HuH-7 (cell line): Measurements from ENCODE around the gene PRL.

Source experiments
- DNase-seq: peaks from one replicate; pipeline ENCODE4 v3.0.0; 2011; ENCODE audit warnings: low spot score

Gene PRL

GRCh38 chr6:22294301-22294700, 2.5 kb downstream of the PRL start:
- no peak for DNase-seq

DNA sequence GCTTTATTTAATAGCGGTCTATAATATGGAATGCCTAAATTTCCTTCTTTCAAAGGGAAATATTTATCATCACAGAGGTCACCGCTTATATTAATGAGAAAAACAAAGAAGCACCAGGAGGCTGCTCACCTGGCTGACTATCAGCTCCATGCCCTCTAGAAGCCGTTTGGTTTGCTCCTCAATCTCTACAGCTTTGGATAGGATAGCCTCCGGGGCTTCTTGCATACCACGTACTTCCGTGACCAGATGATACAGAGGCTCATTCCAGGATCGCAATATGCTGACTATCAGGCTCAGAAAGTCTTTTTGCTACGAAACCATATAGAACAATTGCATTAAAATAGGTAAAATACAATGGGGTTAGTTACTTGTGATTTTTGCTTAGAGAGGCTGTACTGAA, 6.8 kb downstream of the PRL start:
- no peak for DNase-seq

DNA sequence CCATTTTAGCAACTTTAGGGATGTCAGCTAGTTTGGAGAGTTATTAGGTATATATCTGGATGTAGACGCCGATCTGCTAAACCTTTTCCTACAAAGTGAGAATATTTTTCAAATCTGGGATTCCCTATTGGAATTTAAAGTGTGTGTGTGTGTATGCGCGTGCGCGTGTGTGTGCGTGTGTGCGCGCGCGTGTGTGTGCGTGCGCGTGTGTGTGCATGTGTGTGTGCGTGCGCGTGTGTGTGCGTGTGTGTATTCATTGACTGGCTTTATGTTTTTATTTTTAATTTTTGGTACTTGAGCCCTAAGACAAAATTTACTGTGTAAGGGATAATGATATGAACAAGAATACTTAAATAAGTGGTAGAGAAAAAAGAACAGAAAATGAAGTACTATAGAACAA, 8.1 kb downstream of the PRL start:
- DNase-seq = no peak

GRCh38 chr6:22284666-22285065, 12.2 kb downstream of the PRL start:
- no peak for DNase-seq

DNA sequence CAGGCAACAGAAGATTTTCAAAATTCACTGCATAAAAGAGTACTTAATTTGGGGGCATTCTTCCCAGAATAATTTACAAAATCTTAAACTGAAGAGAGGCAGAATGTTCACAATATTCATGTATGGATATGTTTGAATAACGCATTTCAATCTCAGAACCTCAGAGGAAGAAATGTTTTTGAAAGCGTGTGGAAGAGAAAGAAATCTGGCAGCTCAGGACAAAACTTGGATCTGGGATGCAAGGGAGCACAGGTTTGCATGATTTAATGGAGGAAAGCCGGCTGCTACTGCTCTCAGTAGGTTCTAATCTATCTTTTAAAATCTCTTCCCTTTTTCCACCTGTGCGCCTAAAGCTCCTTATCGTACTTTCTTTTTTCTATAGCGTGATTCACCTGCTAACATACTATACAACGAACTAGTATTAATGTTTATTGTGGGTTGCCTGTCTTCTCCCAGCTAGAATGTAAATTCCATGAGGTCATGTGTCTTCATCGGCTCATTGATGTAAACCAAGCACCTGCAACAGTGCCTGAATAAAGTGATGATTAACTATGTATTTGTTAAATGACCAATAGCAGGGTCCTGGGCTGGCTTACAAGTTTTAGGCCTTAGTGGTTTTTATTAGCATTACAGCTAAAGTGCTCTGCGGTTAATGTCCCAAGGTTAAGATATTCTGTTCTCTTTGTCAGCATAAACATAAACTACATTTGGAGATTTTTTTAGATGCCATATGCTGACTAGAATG, 15.3 kb downstream of the PRL start:
- no peak for DNase-seq

GRCh38 chr6:22279427-22279826, 17.4 kb downstream of the PRL start:
- DNase-seq = no peak

- DNase-seq = no peak
These were observed 25.8 kb downstream of the PRL start for GRCh38 chr6:22271081-22271480.

DNA sequence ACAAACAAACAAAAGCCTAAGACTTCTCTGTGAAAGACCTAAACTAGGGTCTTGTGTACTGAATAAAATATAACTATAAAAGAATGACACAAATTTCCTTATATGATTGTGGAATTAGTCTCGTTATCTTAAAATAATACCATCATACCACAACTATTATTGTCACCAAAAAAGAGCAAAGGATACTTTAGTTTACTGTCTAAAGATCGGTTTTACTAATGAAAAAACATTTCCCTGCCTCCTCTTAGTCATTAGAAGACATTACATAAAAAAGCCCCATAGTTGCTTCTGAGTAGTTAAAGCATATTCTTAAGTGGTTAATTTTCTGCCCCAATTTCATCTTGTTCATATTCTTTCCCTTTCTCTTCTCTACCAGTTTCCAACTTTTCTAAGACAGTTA, 33.1 kb downstream of the PRL start:
- no peak for DNase-seq

DNA sequence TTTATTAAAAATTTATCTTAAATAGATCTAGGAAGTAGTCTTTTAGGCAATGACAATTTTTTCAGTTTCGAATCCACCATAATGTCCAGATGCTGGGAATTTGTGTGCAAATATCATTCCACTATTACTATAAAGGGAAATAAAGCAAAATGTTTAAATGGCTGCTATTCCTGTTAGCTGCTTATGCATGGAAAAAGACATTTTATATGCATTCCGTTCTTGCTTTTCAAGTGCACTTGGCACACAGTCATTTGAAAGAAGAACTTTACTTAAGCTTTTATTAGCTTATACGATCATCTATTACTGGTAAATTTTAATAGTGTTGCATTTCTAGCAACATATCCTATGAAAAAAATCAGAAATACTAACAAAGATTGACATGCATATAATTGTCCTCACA, 42.0 kb downstream of the PRL start:
- no peak for DNase-seq

- DNase-seq = no peak
These were observed 42.7 kb downstream of the PRL start for GRCh38 chr6:22253955-22254655.

- DNase-seq = no peak
These were observed 45.5 kb downstream of the PRL start for GRCh38 chr6:22251348-22251747.

DNA sequence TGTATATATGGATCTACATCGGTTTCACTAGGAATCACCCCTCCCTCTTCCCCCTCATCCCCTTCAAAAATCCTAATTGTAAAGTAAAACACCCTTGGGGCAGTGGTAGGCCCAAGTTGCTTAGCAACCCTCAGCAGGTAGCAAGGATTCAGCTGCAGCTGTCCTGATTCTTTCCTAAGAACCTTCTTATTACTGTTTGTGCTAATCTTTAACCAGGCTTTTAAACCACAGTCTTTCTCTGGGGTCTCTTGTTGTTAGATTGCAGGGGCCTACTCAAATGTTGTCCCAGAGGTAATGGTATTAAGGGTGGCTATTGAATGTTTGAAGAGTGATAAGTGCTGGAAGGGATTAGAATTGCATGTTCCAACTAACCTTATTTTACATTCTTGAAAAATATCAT, 46.4 kb downstream of the PRL start:
- DNase-seq = no peak

DNA sequence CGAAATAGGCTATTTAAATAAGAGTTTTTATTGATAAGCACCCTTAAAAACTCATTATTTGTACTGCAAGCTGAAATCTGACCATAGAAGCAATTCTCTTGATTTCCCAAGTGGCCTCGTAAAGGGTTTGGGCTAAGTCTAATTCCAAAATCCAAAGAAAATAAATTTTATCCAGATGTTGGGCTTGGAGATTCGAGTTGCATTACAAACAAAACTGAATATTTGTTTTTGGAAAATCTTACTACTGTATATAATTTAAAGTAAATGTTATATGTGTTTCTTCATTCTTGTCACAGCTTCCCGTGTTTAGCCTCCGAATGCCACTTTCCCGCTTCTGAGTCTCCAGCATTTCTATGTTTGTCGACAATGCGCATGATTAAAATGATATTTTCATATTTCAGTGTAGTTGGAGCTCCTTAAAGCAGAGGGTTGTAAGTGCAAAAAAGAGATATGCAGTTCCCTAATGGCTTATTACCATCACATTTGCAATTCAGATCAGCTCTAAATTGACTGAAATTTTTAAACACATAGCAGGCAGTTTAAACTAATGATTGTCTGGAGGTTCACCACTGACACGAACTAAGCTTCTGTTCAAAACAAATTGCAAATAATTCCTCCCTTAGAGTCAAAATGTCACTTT, 47.0 kb downstream of the PRL start:
- DNase-seq = no peak

DNA sequence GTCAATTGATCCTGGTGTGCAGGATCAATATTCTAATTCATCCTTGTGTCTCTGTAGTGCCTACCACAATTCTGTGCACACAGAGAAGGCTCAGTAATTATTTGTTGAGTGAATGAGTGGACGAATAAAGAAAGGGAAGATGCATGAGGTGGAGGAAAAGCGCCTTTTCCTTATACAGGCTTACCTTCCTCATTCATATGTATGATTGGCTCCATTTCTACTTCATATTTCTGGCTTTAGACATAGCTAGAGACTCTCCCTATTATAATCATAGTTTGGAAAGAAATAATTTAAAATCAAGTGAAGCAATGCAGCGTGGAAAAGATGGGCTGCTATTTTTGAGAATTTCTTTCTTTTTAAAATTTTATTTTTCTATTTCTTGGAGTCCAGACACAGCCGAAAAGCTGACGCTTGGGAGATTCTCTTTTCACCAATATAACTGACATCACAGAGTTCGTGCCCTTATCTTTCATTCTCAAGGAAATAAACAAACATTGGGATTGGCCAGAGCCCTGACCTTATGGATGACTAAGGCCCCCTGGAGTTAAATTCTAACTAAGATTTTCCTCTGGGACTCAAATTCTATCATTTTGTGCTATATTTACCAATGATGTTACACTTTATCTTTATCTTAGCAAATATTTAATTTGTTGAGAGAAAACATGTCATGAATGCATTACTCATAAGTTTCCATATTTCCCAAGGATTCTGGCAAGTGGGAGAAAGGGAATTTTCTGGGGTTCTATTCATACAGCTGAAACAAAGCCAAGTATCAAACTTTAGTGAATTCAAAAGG, 48.1 kb downstream of the PRL start:
- no peak for DNase-seq

GRCh38 chr6:22247916-22248482, 48.8 kb downstream of the PRL start:
- no peak for DNase-seq

DNA sequence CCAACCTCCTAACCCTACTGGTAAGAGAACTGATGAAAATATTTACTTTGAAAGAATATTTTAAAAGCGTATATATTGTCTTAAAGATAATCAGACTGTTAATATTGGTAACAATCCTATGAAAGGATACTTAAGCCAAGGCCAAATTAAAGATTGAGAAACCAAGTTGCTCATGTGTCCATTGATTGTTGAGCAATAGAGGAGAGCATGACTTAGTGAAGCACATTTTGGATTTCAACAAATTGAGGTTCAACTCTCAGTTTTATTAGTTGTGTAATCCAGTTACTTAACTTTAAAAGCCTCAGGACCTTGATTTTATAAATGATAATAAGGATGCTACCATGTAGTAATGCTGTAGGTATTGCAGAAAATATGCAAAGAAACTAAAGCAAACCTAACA, 56.8 kb downstream of the PRL start:
- no peak for DNase-seq

GRCh38 chr6:22239261-22239921, 57.4 kb downstream of the PRL start:
- DNase-seq = no peak

GRCh38 chr6:22238861-22239260, 58.0 kb downstream of the PRL start:
- no peak for DNase-seq

DNA sequence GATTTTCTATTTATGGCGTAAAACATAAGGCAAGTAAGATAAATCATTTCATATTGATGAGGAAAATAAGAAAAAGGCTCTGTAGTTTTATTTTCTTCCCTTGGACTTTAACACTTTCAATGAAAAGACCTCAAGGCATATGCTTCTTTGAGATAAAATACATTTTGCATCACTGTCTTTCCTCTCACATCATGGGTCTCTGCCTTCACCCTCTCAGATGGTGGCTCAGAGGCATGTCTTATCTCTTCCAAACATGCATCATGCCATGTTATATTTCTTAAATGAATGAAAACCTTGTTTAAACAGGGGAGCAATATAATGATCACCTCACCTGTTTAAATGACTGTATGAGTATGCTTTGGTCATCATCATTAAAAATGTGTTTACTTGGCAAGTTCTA, 59.3 kb downstream of the PRL start:
- DNase-seq = no peak
